ENCODE results near the gene MRPS6. TPM values are rescaled to one million over a fixed set of nuclear protein-coding genes. Genes with fewer than 3 reads are reported as not detected.

Gene MRPS6
- total and polyA plus RNA-seq, 2 of the 13 experiments (the other 11 are each of a cell fraction or from before 2014, with no cell fraction given), result 14.2 to 26.9 TPM

DNA sequence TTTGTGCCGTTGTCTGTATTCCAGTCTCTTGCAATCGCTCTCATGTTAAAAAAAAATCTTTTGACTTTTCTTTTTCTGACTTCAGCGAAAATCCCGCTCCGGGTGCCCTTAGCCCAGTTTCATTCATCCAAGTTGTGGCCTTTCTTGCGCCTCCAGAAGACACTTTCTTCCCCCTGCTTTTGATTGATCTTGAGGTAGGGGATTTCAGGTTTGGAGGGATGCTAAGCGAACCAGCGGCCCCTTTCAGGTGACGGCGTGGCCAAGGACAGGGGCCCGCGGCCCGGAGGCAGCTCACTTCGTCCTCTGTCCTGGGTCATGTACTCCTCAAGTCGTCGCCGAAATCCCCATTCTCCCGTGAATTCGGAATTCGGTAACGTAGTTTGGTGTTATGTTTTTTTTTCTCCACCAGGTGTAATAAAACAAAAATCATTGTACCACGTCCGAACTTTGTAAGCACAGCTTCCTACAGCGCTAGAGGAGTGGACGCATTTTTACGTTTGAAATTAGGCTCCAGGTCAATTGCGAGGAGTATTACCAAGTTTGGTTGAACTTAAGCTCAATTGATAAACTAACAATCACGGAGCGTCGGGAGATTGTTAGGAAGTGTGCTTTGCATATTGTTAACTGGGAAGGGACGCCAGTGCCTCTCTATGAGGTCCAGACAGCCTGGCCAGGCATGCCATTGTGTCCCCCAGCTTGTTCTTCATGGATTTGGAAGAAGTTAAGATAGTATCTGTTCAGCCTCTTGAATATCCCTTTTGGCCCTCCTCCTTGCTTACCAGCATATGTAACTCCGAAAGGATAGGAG lies 1.1 kb downstream of the MRPS6 start (continued):
- TF ChIP-seq CSRNP2 (CRISPR knock-in tag; conservative IDR thresholded peaks at IDR 0.05; ENCODE audit: low read depth), result no peak
- TF ChIP-seq ZNF724P (CRISPR knock-in tag; IDR thresholded peaks at IDR 0.05; ENCODE audit: borderline replicate concordance), result no peak
- no peak for TF ChIP-seq ATRX (CRISPR knock-in tag; IDR thresholded peaks at IDR 0.05; ENCODE audit: borderline replicate concordance)
- TF ChIP-seq ZNF720 (CRISPR knock-in tag; IDR thresholded peaks at IDR 0.05), result no peak
- TF ChIP-seq, protein P1, sequence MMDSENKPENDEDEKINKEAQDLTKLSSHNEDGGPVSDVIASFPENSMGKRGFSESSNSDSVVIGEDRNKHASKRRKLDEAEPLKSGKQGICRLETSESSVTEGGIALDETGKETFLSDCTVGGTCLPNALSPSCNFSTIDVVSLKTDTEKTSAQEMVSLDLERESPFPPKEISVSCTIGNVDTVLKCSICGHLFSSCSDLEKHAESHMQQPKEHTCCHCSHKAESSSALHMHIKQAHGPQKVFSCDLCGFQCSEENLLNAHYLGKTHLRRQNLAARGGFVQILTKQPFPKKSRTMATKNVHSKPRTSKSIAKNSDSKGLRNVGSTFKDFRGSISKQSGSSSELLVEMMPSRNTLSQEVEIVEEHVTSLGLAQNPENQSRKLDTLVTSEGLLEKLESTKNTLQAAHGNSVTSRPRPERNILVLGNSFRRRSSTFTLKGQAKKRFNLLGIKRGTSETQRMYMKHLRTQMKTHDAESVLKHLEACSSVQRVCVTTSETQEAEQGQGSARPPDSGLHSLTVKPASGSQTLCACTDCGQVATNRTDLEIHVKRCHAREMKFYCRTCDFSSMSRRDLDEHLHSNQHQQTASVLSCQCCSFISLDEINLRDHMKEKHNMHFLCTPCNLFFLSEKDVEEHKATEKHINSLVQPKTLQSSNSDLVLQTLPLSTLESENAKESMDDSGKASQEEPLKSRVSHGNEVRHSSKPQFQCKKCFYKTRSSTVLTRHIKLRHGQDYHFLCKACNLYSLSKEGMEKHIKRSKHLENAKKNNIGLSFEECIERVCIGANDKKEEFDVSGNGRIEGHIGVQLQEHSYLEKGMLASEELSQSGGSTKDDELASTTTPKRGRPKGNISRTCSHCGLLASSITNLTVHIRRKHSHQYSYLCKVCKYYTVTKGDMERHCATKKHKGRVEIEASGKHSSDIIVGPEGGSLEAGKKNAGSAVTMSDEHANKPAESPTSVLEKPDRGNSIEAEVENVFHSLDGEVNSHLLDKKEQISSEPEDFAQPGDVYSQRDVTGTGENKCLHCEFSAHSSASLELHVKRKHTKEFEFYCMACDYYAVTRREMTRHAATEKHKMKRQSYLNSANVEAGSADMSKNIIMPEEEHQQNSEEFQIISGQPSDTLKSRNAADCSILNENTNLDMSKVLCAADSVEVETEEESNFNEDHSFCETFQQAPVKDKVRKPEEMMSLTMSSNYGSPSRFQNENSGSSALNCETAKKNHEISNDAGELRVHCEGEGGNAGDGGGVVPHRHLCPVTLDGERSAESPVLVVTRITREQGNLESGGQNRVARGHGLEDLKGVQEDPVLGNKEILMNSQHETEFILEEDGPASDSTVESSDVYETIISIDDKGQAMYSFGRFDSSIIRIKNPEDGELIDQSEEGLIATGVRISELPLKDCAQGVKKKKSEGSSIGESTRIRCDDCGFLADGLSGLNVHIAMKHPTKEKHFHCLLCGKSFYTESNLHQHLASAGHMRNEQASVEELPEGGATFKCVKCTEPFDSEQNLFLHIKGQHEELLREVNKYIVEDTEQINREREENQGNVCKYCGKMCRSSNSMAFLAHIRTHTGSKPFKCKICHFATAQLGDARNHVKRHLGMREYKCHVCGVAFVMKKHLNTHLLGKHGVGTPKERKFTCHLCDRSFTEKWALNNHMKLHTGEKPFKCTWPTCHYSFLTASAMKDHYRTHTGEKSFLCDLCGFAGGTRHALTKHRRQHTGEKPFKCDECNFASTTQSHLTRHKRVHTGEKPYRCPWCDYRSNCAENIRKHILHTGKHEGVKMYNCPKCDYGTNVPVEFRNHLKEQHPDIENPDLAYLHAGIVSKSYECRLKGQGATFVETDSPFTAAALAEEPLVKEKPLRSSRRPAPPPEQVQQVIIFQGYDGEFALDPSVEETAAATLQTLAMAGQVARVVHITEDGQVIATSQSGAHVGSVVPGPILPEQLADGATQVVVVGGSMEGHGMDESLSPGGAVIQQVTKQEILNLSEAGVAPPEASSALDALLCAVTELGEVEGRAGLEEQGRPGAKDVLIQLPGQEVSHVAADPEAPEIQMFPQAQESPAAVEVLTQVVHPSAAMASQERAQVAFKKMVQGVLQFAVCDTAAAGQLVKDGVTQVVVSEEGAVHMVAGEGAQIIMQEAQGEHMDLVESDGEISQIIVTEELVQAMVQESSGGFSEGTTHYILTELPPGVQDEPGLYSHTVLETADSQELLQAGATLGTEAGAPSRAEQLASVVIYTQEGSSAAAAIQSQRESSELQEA (CRISPR knock-in tag; IDR thresholded peaks at IDR 0.05; ENCODE audit: not compliant biosample characterization), result no peak
- TF ChIP-seq ISX (CRISPR knock-in tag; conservative IDR thresholded peaks at IDR 0.05), result no peak
- no peak for TF ChIP-seq PAF1 (CRISPR knock-in tag; IDR thresholded peaks at IDR 0.05)
- no peak for TF ChIP-seq ZHX2 (IDR thresholded peaks at IDR 0.05; ENCODE audit: low read depth)
- no peak for TF ChIP-seq ZHX2 (CRISPR knock-in tag; IDR thresholded peaks at IDR 0.05; ENCODE audit: borderline replicate concordance)
- no peak for TF ChIP-seq ZNF576 (CRISPR knock-in tag; IDR thresholded peaks at IDR 0.05)
- TF ChIP-seq BRCA1 (CRISPR knock-in tag; IDR thresholded peaks at IDR 0.05), result no peak
- TF ChIP-seq POLR2G (IDR thresholded peaks at IDR 0.05; ENCODE audit: low read depth, low read length), result 0 out of 2 replicates have a peak, but pooled peaks have one; percentile 25

Measured in HepG2 (cell line).